ENCODE data around the gene GLIPR2.
"Not testable (repeated sequence)": the region's sequence is repeated elsewhere in the genome, so short reads cannot be mapped to it uniquely, and the experiment has no call there.

GLIPR2 gene

DNA sequence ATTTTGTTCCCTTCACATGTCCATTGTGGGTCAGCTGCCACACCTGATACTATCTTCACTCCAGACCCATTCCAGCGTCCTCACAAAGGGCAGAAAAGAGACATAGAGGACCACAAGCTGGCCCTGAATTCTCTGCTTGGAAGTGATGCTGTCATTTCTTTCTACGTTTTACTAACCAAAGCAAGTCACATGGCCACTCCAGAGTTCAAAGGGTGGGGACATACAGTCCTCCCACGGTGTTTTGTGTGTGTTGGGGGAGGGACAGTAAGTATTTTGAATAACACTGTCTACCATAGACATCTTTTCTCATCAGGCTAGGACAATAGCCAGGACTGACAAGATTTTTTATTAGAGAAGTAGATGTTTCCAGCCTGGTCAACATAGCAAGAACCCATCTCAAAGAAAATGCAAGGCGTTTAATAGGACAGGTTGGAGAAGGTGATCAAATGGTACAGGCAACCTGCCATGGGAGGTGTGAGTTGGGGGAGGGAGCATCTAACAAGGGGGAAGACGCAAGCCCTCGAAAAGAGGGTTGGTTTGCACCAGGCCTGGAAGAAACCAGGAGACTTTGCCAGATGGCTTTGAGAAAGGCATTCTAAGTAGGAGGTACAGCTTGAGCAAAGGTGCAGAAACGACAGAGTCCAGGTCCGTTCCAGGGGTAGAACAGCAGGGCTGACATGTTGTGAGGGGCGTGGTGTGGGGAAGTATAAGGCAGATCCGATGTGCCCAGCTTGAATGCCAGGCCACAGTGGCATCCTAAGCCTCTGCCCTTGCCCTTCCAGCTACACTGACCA, 11.3 kb upstream of the GLIPR2 start:
- no peak for DNase-seq

GRCh38 chr9:36126016-36126730, 10.4 kb upstream of the GLIPR2 start:
- no peak for DNase-seq

DNA sequence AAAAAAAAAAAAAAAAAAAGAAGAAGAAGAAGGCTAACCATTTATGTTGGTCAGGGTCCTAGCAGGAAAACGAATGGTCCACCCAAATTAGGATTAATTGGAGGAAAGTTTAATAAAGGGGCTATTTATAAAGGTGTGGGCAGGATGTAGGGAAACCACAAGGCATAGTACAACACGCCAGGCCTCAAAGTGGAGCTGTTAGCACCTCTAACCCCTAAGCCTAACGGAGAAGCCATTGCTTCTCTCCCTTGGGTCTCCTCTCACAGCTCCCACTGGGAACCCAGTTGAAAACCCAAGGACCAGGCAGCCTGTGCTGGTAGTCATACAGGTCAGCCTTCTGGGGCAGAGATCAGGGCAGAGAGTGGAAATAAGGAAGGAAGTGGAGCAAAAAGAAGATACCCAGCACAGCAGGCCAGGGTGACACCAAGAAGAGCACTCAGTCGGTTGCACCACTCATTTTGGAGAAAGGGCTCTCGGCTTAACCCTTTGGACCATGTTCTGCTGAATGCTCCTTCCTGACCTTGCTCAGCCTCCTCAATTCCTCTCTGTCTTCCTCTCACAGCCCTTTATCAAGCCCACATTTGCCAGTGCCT, 8.8 kb upstream of the GLIPR2 start:
- DNase-seq: no peak

- DNase-seq: no peak
Measured at GRCh38 chr9:36128349-36128748, 8.2 kb upstream of the GLIPR2 start.

GRCh38 chr9:36129139-36129538, 7.4 kb upstream of the GLIPR2 start:
- no peak for DNase-seq

DNA sequence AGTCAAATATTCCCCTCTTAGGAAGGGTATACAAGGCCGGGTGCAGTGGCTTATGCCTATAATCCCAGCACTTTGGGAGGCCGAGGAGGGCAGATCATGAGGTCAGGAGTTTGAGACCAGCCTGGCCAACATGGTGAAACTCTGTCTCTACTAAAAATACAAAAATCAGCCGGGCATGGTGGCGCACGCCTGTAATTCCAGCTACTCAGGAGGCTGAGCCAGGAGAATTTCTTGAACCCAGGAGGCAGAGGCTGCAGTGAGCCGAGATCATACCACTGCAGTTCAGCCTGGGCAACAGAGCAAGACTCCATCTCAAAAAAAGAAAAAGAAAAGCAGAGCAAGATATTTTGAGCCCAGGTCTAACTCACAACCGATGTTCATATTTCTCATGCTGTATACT, 4.9 kb upstream of the GLIPR2 start:
- DNase-seq: not testable (repeated sequence)

DNA sequence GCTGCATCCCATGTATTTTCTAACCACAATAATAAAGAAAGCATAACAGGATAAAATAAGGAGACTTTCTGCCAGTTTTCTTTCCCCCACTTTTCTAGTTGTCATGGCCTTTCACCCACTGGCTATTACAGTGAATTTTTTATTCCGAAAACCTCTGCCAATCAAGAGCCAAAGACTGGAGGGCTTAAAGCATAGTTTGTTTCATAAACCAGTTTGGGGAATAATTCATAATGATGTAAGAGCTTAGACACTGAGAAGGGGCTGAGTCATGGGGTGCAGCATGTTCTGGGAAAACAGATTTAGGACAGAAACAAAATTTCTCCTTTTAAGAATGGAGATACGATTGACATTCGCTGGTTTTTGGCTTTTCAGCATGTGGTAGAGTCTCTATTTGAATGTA, 4.4 kb upstream of the GLIPR2 start:
- no peak for DNase-seq

- no peak for DNase-seq
Measured at GRCh38 chr9:36134761-36135505, 1.6 kb upstream of the GLIPR2 start.

GRCh38 chr9:36135741-36136271, 727 bp upstream of the GLIPR2 start:
- DNase-seq: no peak

GRCh38 chr9:36136894-36137391, 410 bp downstream of the GLIPR2 start:
- no peak for DNase-seq

- no peak for DNase-seq
Measured at GRCh38 chr9:36137392-36138004, 965 bp downstream of the GLIPR2 start.

GRCh38 chr9:36138496-36138895, 2.0 kb downstream of the GLIPR2 start:
- no peak for DNase-seq

DNA sequence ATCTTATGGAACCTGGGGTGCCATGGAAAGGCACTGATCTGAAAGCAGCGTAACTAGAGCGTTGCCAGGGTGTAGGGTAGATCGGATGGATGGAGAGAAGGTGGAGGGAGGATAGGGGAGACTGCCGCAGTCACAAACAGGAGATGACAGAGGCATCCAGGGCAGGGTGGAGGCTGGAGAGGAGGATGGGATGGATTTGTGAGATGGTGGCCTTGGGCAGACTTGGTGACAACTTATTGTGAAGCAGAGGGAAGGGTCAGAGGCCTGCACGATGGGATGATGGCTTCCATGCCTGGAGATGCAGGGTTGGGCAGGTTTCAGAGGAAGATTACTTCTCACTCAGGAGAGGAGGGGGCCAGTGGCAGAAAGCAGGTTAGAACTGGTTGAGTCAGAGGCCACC, 2.4 kb downstream of the GLIPR2 start:
- no peak for DNase-seq

DNA sequence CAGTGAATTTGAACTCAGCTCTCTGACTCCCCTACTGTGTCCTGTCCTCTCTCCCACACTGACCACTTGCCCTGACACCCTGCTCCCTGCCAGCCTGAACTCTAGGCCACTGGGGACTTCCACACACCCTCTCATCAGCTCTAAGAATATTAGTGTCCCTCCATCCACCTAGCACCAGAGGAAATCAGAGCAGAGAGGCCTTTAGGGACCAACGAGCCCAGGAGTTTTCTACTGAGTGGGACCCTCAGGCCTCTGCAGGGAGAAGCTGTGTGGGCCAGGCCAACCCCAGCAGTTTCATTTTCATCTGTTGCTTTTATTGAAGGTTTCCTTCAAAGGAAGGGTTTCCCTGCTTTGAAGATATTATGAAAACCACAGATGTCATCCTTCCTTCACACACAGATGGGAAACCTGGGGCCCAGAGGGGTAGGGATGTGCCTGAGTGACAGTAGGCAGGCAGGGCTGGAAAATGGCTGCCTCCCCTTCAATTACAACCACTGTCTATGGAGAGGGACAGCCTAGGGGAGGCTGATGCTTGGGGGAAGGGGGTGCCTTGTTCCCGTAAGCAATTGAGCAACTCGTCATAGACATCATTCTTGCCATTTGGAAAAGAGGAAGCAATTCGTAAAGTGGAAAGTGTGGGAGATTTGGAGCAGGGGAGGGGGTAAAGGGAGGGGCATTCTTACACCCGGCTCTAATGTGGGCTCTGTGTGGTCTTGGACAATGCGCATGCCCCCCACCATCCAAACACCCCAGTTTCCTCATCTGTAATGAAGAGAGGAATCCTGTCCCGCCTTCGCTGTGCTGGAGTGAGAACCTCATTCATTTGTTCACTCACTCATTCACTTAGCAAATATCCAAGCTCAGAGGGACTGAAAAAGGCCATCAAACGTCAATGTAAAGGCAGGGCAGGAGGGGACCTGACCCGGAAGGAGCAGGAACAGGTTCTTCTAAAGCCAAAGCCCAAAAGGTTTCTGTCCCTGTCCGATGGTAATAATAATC, 3.9 kb downstream of the GLIPR2 start:
- DNase-seq: no peak

- DNase-seq: no peak
Measured at GRCh38 chr9:36141288-36141687, 4.8 kb downstream of the GLIPR2 start.

GRCh38 chr9:36141761-36142160, 5.2 kb downstream of the GLIPR2 start:
- DNase-seq: no peak

DNA sequence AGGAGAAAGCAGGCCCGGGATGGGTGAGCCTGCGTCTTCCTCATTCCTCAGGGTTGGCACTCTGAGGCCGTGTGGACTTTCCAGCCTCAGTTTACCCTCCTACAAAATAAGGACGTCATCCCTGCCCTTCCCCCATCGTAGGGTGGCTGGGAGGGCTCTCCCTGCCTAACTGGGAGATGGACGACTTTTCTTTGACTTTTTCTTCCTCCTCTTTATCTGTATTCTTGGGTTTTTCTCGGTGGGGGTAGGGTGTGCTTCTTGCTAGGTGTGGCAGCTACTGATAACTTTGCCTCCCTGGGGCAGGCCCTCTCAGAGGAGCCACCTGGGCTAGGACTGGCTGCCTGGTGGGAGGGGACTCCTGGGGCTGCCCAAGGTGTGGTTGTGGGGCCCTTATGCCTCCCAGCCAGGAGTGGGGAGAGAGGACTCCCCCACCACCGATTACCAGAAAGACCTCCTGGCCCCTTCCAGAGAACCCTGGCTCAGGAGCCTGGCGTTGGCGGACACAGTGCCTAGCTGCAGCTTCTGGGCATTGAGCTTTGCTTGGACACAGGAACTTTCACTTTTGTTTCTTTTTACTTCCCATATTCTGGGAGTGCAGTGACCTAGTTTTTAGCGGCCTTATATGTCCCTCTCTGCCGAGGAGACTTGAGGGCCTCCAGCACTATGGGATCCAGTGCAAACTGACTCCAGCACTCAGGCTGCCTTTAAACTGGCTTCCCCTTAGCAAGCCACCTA, 6.1 kb downstream of the GLIPR2 start:
- DNase-seq: no peak

DNA sequence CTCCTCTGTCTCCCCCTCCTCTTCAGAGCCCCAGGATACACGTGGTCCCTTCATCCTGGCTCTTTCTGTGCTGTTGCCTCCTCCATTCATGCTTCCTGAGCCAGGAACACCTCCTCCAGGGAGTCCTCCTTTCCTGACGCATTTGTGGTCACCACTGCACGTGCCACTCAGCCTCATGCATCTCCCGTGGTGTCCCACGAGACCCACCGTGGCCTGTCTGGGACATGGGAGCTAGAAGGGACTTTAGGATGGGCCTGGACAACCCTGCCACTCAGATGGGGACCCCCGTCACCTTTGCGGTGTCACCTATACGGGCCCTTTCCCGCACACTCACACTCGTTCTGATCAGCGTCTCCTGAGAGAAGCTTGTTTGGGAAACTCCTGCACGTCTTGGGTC, 6.7 kb downstream of the GLIPR2 start:
- no peak for DNase-seq

DNA sequence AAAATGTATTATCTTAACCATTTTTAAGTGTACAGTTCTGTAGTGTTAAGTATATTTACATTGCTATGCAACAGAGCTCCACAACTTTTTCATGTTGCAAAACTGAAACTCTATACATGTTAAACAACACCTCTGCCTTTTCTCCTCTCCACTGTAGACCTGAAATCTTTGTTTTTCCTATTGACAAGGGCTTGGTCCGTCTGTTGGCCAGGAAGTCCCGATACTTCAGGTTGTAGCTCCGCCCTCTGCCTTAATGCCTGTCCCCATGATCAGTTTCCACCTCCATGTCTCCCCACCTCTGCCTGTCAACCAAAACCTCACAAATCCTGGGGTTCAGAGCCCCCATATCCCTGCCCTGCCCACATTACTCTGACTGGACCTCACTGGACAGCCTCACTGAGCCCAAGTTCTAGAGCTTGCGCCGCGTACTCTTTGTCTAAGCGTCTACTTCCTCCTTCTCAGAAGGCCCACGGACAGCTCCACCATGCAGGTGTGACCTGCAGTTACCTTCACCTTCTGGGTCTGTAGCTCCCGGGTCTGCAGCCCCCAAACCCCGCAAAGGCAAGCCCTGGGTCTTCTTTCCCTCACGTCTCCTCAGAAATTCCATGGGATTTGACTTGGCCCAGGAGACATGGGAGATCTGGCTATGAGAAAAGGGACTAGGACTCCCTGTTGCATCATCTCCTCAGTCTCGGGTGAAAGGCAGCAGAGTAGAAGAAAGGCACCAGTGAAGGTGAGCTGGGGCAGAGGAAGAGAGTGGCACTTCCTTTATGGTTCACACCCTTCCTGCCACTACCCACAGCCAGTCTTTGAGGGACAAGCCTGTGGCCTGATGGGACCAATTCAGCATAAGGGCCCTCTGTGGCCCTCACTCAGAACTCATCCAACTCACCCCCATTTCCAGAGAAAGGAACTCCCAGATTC, 8.0 kb downstream of the GLIPR2 start:
- DNase-seq: no peak

Data from SHP77 treated with DMSO at 0.1 percent for 48 hours (cell line).